ENCODE measurements around the gene FBXO3.
"Not testable (repeated sequence)": the region's sequence is repeated elsewhere in the genome, so short reads cannot be mapped to it uniquely, and the experiment has no call there.

The FBXO3 gene, protein sequence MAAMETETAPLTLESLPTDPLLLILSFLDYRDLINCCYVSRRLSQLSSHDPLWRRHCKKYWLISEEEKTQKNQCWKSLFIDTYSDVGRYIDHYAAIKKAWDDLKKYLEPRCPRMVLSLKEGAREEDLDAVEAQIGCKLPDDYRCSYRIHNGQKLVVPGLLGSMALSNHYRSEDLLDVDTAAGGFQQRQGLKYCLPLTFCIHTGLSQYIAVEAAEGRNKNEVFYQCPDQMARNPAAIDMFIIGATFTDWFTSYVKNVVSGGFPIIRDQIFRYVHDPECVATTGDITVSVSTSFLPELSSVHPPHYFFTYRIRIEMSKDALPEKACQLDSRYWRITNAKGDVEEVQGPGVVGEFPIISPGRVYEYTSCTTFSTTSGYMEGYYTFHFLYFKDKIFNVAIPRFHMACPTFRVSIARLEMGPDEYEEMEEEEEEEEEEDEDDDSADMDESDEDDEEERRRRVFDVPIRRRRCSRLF

DNA sequence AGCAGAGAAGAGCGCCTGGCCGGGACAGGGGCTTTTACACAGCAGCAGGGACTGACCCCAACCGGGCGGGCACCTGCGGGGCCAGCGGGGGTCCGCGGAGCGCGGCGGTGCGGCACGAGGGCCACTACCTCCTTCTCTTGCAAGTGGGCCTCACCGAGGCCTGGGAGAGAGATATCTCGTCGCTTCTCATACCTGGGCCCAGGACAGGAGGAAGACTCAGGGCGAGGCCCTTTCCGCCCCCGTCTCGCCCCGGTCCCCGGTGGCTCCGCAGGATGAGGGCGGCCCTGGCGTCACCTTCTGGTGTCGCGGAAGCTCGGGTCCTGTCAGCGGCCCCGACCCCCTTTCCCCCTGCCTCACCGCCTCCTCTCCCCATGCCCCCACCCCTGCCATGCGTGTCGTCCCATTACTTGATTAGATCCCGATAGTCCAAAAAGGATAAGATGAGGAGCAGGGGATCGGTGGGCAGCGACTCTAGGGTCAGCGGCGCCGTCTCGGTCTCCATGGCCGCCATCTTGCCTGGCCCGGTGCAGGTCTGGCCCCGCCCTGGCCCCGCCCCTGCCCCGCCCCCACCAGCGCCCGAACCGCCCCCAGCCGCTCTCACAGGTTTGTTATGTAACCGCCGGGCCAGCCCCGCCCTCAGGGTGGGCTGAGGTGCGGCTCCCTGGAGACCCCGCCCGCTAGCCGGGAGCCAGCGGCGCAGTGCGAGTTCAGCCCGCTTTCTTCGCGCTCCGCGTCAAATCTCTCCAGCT, at the start of gene FBXO3:
Gene FBXO3, minus strand, starts transcription at position 534 of the 749 bp plus-strand sequence. Its CDS starts 23 bp downstream, at position 511.
- Histone ChIP-seq H3K27ac (ENCODE audit: low read depth, low read length) (no peak within 1 kb of the TSS), H3K4me3 (ENCODE audit: low read depth, low read length) (peak within 1 kb of the TSS; percentile 99), H3K36me3 (ENCODE audit: insufficient read depth, low read length) (no peaks in the 10 kb centered on the region), H3K79me2 (ENCODE audit: control insufficient read depth, insufficient read depth, low read length, unreplicated experiment) (peaks cover 28% of the 10 kb centered on the region), H3K4me1 (ENCODE audit: control insufficient read depth, insufficient read depth, low read length, unreplicated experiment) (peaks cover 22% of the 10 kb centered on the region), H2AFZ (ENCODE audit: low read length, unreplicated experiment) (peak within 1 kb of the TSS; percentile 96), H3K27me3 (ENCODE audit: insufficient read depth, low read length) (no peaks in the 10 kb centered on the region)

- not testable (repeated sequence) for H2AFZ ChIP-seq (ENCODE audit: low read length, unreplicated experiment); H3K79me2 ChIP-seq (ENCODE audit: control insufficient read depth, insufficient read depth, low read length, unreplicated experiment); H3K4me1 ChIP-seq (ENCODE audit: control insufficient read depth, insufficient read depth, low read length, unreplicated experiment); H3K4me3 ChIP-seq (ENCODE audit: low read depth, low read length); H3K36me3 ChIP-seq (ENCODE audit: insufficient read depth, low read length); H3K27ac ChIP-seq (ENCODE audit: low read depth, low read length)
- peaks cover 14% of the 10 kb centered on the region; the same call in 1 of the 2 replicates for H3K27me3 ChIP-seq (ENCODE audit: insufficient read depth, low read length)
Measured at GRCh38 chr11:33822981-33823380, 48.7 kb upstream of the FBXO3 start.

DNA sequence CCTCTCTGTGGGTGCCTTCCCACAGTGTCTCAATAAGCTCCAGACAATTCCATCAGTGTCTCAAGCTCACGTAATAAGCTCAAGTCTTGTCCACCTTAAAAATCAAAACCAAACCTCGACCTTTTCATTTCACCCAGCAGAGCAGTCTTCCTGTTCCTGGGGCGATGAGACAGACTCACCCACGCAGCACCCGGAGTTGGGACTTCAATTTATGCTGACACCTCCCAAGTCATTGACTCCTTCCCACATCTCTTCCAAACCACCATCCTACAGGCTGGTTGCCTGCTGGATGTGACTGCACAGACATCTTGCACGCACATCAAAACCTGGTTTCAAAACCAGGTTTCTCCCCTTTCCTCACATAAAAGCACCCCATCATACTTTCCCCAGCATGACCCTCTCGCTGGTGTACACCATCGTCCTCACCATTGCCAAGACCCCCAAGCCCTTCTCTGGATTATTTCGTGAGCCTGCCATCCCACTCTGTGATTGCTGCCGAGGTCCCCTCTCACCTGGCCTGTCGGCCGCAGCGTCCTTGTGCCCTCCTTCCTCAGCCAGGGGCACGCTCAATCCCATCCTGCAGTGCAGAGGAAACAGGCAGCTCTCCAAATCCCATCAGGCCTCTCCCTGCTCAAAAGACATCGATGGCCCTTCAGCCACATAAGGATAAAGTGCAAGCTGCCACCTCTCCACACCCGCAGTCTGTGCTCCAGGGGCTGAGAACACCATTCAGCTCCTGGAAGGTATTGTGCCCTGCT, 45.1 kb upstream of the FBXO3 start:
- Histone ChIP-seq H3K79me2 (ENCODE audit: control insufficient read depth, insufficient read depth, low read length, unreplicated experiment) (no peaks in the 10 kb centered on the region), H3K27me3 (ENCODE audit: insufficient read depth, low read length) (peaks cover 14% of the 10 kb centered on the region; the same call in 1 of the 2 replicates), H3K36me3 (ENCODE audit: insufficient read depth, low read length) (no peaks in the 10 kb centered on the region), H2AFZ (ENCODE audit: low read length, unreplicated experiment) (no peak overlapping the region), H3K4me1 (ENCODE audit: control insufficient read depth, insufficient read depth, low read length, unreplicated experiment) (no peaks in the 10 kb centered on the region), H3K27ac (ENCODE audit: low read depth, low read length) (no peak overlapping the region), H3K4me3 (ENCODE audit: low read depth, low read length) (no peak overlapping the region)

DNA sequence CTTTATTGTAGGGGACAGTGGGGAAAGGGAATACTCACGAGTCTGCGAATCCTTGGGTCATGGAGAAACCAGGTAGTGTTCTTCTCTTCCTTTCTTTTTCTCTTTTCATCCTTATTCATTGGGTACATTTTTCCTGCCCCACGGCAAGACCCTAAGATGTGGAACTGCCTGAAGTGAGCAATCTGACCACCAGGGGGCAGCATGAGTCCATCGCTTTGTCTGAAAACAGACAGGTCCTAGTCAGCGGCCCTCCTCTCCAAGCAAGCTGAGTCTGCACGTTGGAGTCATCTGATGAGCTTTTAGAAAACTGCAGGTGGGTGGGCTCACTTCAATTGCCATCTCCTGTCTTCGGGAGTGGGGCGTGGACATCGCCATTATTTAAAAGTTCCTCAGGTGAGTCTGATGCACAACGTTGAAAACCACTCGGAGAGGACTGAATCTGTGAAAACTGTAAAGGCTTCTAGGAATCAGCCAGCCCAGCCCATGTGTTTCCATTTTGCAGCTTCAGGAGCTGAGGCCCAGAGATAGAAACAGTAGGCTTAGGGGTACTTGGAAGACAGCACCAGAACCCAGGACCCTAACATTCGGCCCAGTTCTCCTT, 34.0 kb upstream of the FBXO3 start:
- H3K79me2 ChIP-seq (ENCODE audit: control insufficient read depth, insufficient read depth, low read length, unreplicated experiment): no peaks in the 10 kb centered on the region
- no peak overlapping the region for H3K4me3 ChIP-seq (ENCODE audit: low read depth, low read length)
- no peak overlapping the region for H3K27ac ChIP-seq (ENCODE audit: low read depth, low read length)
- no peaks in the 10 kb centered on the region for H3K27me3 ChIP-seq (ENCODE audit: insufficient read depth, low read length)
- H3K36me3 ChIP-seq (ENCODE audit: insufficient read depth, low read length): no peaks in the 10 kb centered on the region
- H3K4me1 ChIP-seq (ENCODE audit: control insufficient read depth, insufficient read depth, low read length, unreplicated experiment): no peaks in the 10 kb centered on the region
- no peak overlapping the region for H2AFZ ChIP-seq (ENCODE audit: low read length, unreplicated experiment)

DNA sequence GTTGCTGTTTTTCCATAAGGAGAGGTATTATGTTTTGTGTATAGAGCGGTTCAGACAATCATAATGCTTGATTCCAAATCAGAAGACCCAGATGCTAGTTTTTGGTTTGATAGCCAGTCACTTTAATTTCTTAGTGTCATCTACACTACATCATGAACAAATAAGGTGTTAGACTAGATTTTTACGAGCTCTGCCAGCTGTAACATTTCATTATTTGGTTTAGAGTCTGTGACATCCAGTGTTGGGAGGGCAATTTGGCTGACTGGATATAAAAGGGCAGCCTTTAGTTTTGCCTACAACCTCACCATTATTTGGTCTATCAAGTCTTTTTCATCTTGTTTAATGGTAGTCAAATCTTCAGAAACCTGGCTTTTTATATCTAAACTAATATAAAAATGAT, 30.2 kb upstream of the FBXO3 start:
- Histone ChIP-seq H3K4me3 (ENCODE audit: low read depth, low read length) (no peak overlapping the region), H3K4me1 (ENCODE audit: control insufficient read depth, insufficient read depth, low read length, unreplicated experiment) (no peaks in the 10 kb centered on the region), H3K27me3 (ENCODE audit: insufficient read depth, low read length) (no peaks in the 10 kb centered on the region), H3K79me2 (ENCODE audit: control insufficient read depth, insufficient read depth, low read length, unreplicated experiment) (no peaks in the 10 kb centered on the region), H3K36me3 (ENCODE audit: insufficient read depth, low read length) (no peaks in the 10 kb centered on the region), H2AFZ (ENCODE audit: low read length, unreplicated experiment) (no peak overlapping the region), H3K27ac (ENCODE audit: low read depth, low read length) (no peak overlapping the region)

DNA sequence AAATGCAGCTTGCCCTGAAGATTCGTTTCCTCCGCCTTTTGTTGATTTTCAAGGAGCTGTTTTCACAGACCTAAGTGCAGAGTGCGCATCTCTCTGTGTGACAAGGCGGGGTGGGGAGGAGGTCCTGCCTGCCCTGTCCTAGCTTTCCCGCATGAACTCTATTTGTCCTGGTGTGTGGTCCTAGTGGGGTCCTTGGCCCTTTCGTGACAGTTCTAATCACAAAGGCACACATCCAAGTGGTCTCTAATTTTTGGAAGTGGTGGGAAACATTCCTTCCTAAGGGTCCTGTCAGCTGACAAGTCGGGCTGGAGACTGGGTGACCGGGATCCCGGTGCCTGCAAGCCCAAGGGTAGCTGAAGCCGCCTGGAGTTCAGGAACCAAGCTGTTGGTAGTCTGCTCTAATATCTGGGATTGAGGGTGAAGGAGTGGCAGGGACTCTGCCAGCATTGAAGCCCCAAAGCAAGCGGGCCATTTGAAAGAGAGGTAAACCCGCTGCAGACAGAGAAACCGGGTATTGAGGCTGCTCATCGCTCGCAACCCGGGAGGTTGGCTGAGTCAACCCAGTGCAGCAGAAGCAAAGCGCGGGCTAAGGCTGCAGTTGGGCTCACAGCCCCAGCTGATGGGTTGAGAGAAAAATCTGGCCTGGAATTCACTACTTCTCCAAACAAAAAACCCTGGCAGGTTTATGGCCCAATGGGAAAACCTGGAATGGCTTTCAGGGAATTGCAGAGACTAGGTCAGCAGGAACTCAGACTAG, 28.1 kb upstream of the FBXO3 start:
- H3K36me3 ChIP-seq (ENCODE audit: insufficient read depth, low read length): no peaks in the 10 kb centered on the region
- H3K27me3 ChIP-seq (ENCODE audit: insufficient read depth, low read length): peaks cover 9% of the 10 kb centered on the region
- H3K27ac ChIP-seq (ENCODE audit: low read depth, low read length): no peak overlapping the region
- H2AFZ ChIP-seq (ENCODE audit: low read length, unreplicated experiment): peak overlapping the region; percentile 96
- H3K79me2 ChIP-seq (ENCODE audit: control insufficient read depth, insufficient read depth, low read length, unreplicated experiment): no peaks in the 10 kb centered on the region
- H3K4me3 ChIP-seq (ENCODE audit: low read depth, low read length): peak overlapping the region; percentile 72
- no peaks in the 10 kb centered on the region for H3K4me1 ChIP-seq (ENCODE audit: control insufficient read depth, insufficient read depth, low read length, unreplicated experiment)

DNA sequence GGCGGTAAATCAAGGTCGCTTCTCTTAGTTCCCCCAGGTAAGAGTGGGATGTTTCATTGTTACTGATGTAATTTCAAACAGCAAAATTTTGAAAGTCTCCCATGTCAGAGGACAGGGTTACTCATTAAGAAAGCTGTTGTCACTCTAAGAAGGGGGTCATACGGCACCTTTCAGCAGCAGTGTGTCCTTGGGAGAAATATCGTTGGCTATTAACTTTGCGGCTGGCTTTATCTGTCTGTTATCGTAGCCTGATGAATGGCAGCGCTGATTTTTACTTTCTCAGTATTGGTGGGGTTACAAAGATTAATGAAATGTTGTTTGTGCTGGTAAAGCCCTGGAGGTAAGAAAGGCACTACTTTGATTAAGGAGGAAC, 27.5 kb upstream of the FBXO3 start:
- no peaks in the 10 kb centered on the region for H3K4me1 ChIP-seq (ENCODE audit: control insufficient read depth, insufficient read depth, low read length, unreplicated experiment)
- H3K27ac ChIP-seq (ENCODE audit: low read depth, low read length): no peak overlapping the region
- H3K4me3 ChIP-seq (ENCODE audit: low read depth, low read length): peak overlapping the region; percentile 72
- H3K79me2 ChIP-seq (ENCODE audit: control insufficient read depth, insufficient read depth, low read length, unreplicated experiment): no peaks in the 10 kb centered on the region
- no peaks in the 10 kb centered on the region for H3K36me3 ChIP-seq (ENCODE audit: insufficient read depth, low read length)
- peaks cover 10% of the 10 kb centered on the region for H3K27me3 ChIP-seq (ENCODE audit: insufficient read depth, low read length)
- H2AFZ ChIP-seq (ENCODE audit: low read length, unreplicated experiment): peak overlapping the region; percentile 96

DNA sequence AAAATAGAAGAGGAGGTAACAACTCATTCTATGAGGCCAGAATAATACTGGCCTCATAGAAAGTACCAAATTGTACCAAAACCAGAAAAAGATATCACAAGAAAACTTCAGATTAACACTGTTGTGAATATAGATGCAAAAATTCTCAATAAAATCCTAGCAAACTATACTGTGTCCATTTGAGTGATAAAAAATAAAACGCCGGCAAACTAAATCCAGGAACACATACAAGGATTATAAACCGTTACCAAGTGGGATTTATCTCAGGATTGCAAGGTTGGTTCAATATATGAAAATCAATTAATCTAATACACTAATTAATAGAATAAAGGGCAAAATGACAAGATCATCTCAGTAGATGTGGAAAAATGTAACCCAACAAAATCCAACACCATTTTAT, 23.6 kb upstream of the FBXO3 start:
- H2AFZ ChIP-seq (ENCODE audit: low read length, unreplicated experiment): no peak overlapping the region
- H3K27me3 ChIP-seq (ENCODE audit: insufficient read depth, low read length): peaks cover 31% of the 10 kb centered on the region

GRCh38 chr11:33790040-33790439, 15.7 kb upstream of the FBXO3 start:
- Histone ChIP-seq H3K27me3 (ENCODE audit: insufficient read depth, low read length) (peaks cover 7% of the 10 kb centered on the region), H3K4me3 (ENCODE audit: low read depth, low read length) (no peak overlapping the region), H3K4me1 (ENCODE audit: control insufficient read depth, insufficient read depth, low read length, unreplicated experiment) (no peaks in the 10 kb centered on the region), H3K79me2 (ENCODE audit: control insufficient read depth, insufficient read depth, low read length, unreplicated experiment) (no peaks in the 10 kb centered on the region), H2AFZ (ENCODE audit: low read length, unreplicated experiment) (no peak overlapping the region), H3K36me3 (ENCODE audit: insufficient read depth, low read length) (no peaks in the 10 kb centered on the region), H3K27ac (ENCODE audit: low read depth, low read length) (no peak overlapping the region)

More for the DNA sequence above, 23.6 kb upstream of the FBXO3 start:
- no peaks in the 10 kb centered on the region for H3K79me2 ChIP-seq (ENCODE audit: control insufficient read depth, insufficient read depth, low read length, unreplicated experiment)
- no peak overlapping the region for H3K4me3 ChIP-seq (ENCODE audit: low read depth, low read length)
- H3K4me1 ChIP-seq (ENCODE audit: control insufficient read depth, insufficient read depth, low read length, unreplicated experiment): no peaks in the 10 kb centered on the region
- no peak overlapping the region for H3K27ac ChIP-seq (ENCODE audit: low read depth, low read length)
- H3K36me3 ChIP-seq (ENCODE audit: insufficient read depth, low read length): no peaks in the 10 kb centered on the region

GRCh38 chr11:33788095-33788494, 13.8 kb upstream of the FBXO3 start:
- H3K27ac ChIP-seq (ENCODE audit: low read depth, low read length); H3K36me3 ChIP-seq (ENCODE audit: insufficient read depth, low read length); H3K27me3 ChIP-seq (ENCODE audit: insufficient read depth, low read length); H2AFZ ChIP-seq (ENCODE audit: low read length, unreplicated experiment); H3K79me2 ChIP-seq (ENCODE audit: control insufficient read depth, insufficient read depth, low read length, unreplicated experiment); H3K4me1 ChIP-seq (ENCODE audit: control insufficient read depth, insufficient read depth, low read length, unreplicated experiment); H3K4me3 ChIP-seq (ENCODE audit: low read depth, low read length): not testable (repeated sequence)
